Mucosa of rectum (tissue), 2 donors: Measurements from ENCODE around the gene RFX2.

Experiments used
- H3K27ac ChIP-seq, 2 donors: one replicate each; pipeline ENCODE4 v1.7.0; 2013; ENCODE audit warnings: inconsistent platforms in 2 of 2, low read depth in 2 of 2, low read length in 2 of 2
- H3K27me3 ChIP-seq, 2 donors: one replicate each; pipeline ENCODE4 v1.7.0; 2013; ENCODE audit warnings: low read length in 2 of 2; ENCODE audit not compliant: control insufficient read depth in 2 of 2, insufficient read depth in 2 of 2
- H3K36me3 ChIP-seq, 2 donors: one replicate each; pipeline ENCODE4 v1.7.0; 2013; ENCODE audit warnings: low read length in 2 of 2; ENCODE audit not compliant: control insufficient read depth in 2 of 2, insufficient read depth in 2 of 2
- H3K4me1 ChIP-seq, 2 donors: one replicate each; pipeline ENCODE4 v1.7.0; 2013; ENCODE audit warnings: low read length in 2 of 2, mild to moderate bottlenecking in 1 of 2; ENCODE audit not compliant: control insufficient read depth in 2 of 2, insufficient read depth in 2 of 2
- H3K4me3 ChIP-seq, 2 donors: one replicate each; pipeline ENCODE4 v1.7.0; 2013; ENCODE audit warnings: low read length in 2 of 2
- H3K9ac ChIP-seq, 2 donors: one replicate each; pipeline ENCODE4 v1.7.0; 2013; ENCODE audit warnings: low read length in 2 of 2, low read depth in 1 of 2, mild to moderate bottlenecking in 1 of 2
- H3K9me3 ChIP-seq, 2 donors: one replicate each; pipeline ENCODE4 v1.7.0; 2013; ENCODE audit warnings: low read length in 2 of 2; ENCODE audit not compliant: control insufficient read depth in 2 of 2
- donor health status: healthy.
- donor health status: Normal muscosa, but diverticular disease.

The RFX2 gene

DNA sequence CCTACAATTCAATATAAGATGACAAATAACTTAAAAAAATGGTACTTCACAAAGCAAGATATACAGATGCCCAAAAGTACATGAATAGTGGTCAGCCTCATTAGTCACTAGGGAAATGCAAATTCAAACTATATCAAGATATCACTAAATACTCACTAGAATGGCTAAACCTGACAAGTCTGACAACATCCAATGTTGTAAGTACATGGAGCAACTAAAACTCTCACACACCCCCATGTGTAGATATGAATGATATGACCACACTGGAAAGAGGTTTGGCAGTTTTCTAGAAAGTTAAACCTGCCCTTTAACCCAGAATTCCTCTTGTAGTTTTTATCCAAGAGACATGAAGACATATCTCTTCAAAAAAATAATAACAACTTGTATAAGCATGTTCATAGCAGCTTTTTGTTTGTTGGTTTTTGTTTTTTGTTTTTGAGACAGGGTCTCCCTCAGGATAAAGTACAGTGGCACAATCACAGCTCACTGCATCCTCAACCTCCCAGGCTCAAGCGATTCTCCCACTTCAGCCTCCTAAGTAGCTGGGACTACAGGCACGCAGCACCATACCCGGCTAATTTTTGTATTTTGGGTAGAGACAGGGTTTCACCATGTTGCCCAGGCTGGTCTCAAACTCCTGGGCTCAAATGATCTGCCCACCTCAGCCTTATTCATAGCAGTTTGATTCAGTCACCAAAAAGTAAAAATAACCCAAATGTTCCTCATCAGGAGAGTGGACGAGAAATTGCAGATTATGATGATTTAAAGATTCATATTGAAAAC lies 55.1 kb downstream of the RFX2 start:
- Histone ChIP-seq H3K4me1 (peaks cover 26 to 31% of the 10 kb centered on the region in 2 donors), H3K4me3 (no peak overlapping the region), H3K27me3 (no peaks in the 10 kb centered on the region), H3K9me3 (no peaks in the 10 kb centered on the region), H3K9ac (no peak overlapping the region), H3K27ac (peak overlapping the region; percentile 87 to 93), H3K36me3 (no peaks in the 10 kb centered on the region)

DNA sequence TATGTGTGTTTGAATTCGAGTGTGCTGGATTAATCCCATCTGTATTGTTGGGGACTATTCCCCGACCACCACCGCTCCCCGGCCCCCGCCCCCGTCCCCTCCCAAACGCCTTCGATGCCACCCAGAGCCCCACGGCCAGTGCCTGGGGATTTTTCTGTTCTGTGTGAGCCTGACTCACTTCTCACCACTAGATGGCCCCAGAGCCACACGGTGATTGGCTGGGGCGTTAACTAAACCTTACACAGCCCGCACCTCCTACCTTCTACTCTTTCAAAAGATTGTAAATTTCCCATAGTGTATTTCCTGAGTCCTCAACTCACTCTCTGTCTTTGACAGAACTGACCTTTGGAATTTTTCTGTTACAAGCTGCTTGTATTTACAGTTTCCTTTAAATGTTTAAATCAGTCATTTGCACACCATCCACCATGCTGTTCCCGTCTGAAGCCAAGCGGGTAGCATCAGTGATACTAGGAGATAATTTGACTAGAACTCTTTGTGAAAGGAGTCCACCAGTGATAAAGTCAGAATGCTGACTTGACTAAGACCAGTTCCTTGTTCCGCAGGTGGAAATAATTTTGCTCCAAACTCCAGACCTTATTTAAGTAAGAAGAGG lies 61.4 kb downstream of the RFX2 start:
- Histone ChIP-seq H3K27me3 (no peaks in the 10 kb centered on the region), H3K4me3 (peak overlapping the region in 1 of 2 donors; percentile 45), H3K4me1 (peaks cover 0 to 4% of the 10 kb centered on the region in 2 donors), H3K9me3 (no peaks in the 10 kb centered on the region), H3K27ac (no peak overlapping the region), H3K9ac (peak overlapping the region in 1 of 2 donors; percentile 35), H3K36me3 (peaks cover 2 to 4% of the 10 kb centered on the region in 2 donors)

DNA sequence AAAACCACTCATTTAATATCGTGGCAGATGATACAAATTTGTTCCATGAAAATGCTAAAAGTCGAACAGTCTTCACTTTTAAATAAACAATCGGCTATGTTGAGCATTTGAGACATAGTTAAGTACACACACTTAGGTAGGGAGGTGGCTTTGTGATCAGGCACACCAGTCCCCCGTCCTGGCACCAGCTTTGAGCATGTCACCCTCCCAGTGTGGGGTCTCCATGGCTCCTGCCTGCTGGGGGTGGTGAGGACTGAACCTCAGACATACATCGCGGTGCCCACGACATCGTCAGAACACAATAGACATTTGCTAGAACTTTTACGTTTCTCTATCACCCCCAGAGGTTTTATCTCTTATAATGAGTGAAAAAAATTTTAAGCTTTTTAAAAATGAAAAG lies 62.0 kb downstream of the RFX2 start:
- Histone ChIP-seq H3K4me1 (peaks cover 0 to 4% of the 10 kb centered on the region in 2 donors), H3K4me3 (no peak overlapping the region), H3K27me3 (no peaks in the 10 kb centered on the region), H3K36me3 (peaks cover 2 to 4% of the 10 kb centered on the region in 2 donors), H3K27ac (no peak overlapping the region), H3K9ac (no peak overlapping the region), H3K9me3 (no peaks in the 10 kb centered on the region)

DNA sequence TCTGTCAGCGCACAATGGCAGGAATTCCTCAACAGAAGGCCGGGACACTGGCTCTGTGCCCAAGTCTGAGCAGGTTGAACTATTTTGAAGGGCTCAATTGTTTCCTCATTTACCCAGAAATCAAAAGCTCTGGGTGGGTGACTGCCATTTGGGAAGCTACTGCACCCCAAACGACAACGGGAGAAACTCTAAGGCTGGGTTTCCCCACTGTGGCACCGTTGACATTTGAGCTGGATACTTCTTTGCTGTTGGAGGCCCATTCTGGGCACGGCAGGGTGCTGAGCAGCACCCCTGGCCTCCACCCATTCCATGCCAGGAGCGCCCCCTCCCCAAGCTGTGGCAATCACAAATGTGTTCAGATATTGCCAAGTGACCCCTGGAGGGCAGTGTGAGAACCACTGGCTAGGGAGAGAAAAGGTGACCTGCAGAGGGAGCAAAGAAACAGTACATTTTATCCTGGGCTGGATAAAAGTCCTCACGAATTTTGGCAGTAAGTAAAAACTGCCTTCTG lies 62.5 kb downstream of the RFX2 start:
- H3K9me3 ChIP-seq = no peaks in the 10 kb centered on the region
- no peak overlapping the region for H3K4me3 ChIP-seq
- no peak overlapping the region for H3K27ac ChIP-seq
- peaks cover 3 to 4% of the 10 kb centered on the region in 2 donors for H3K36me3 ChIP-seq
- H3K9ac ChIP-seq = no peak overlapping the region
- peaks cover 0 to 4% of the 10 kb centered on the region in 2 donors for H3K4me1 ChIP-seq
- no peaks in the 10 kb centered on the region for H3K27me3 ChIP-seq

DNA sequence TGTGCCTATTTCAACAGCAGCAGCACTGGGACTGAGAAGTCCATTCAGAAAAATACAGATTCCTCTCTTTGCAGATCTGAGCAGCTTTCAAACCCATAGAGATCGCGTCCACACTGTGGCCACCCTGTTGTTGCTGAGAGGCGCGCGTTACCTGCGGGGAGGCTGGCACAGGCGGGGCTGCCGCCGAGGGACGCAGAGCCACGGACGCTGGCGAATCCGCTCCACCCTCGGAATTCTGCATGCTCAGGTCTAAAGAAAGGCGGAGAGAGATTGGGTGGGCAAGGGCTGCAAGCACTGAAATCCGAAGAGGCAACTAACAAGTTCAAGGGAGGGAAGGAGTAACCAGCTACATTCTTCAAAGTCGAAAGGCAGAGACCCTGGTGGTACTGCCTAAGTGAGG lies 63.0 kb downstream of the RFX2 start:
- Histone ChIP-seq H3K27ac (no peak overlapping the region), H3K36me3 (peaks cover 4% of the 10 kb centered on the region in 2 donors), H3K9ac (no peak overlapping the region), H3K4me1 (peaks cover 0 to 4% of the 10 kb centered on the region in 2 donors), H3K4me3 (no peak overlapping the region), H3K27me3 (no peaks in the 10 kb centered on the region), H3K9me3 (no peaks in the 10 kb centered on the region)

DNA sequence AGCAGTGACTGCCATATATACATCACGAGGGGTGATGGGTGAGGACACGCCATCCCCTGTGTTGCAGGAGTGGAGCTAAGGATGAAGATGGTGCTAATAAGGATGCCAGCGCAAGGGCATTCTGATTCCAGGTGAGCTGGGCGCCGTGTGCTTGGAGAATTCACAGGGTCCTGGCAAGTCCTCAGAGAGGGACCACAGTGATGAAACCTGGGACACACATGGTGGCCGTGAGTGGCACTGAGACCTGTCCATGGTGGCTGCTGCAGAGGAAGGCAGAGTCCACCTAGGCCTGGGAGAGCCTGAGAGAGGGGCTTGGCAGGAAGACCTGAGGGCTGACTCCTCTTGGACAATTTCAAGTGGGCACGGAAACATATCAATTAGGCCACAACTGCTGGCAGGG lies 65.2 kb downstream of the RFX2 start:
- Histone ChIP-seq H3K27ac (no peak overlapping the region), H3K4me3 (no peak overlapping the region), H3K9me3 (no peaks in the 10 kb centered on the region), H3K4me1 (peaks cover 0 to 4% of the 10 kb centered on the region in 2 donors), H3K36me3 (peaks cover 5 to 11% of the 10 kb centered on the region in 2 donors), H3K9ac (no peak overlapping the region), H3K27me3 (no peaks in the 10 kb centered on the region)

DNA sequence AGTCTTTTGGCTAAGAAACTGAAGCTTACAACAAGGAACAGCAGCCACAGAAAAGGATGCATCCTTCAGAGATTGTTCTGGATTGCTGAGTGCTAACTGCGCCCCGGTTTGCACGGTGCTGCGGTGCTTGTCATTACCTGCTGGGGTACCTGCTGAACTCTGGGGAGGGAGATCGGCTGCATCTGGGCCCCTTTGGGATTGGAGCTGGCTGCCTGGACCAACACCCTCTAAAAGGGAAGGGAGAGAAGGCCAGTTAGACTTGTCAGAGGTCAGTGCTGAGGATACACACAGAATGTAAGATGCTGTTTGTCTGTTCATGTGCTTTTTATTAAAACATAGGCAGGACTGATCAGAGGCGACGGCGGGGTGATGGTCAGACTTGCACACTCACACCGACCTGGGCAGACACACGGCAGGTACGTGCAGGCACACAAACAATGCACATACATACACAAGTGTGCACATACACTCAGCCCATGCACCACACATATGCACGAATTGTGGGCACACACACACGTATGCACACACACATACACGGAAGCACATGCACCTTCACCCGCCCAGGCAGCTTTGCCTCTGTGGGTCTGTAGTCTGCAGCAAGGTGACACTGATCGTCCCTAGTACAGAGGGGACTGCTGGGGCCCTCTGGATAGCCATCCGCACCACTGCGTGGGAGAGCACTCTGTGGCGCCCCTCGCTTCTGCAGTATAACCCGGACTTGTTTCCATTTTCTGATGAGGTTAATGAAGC lies 66.1 kb downstream of the RFX2 start:
- Histone ChIP-seq H3K36me3 (peaks cover 12 to 14% of the 10 kb centered on the region in 2 donors), H3K27ac (no peak overlapping the region), H3K4me1 (peaks cover 0 to 3% of the 10 kb centered on the region in 2 donors), H3K27me3 (no peaks in the 10 kb centered on the region), H3K9me3 (no peaks in the 10 kb centered on the region), H3K9ac (no peak overlapping the region), H3K4me3 (no peak overlapping the region)

DNA sequence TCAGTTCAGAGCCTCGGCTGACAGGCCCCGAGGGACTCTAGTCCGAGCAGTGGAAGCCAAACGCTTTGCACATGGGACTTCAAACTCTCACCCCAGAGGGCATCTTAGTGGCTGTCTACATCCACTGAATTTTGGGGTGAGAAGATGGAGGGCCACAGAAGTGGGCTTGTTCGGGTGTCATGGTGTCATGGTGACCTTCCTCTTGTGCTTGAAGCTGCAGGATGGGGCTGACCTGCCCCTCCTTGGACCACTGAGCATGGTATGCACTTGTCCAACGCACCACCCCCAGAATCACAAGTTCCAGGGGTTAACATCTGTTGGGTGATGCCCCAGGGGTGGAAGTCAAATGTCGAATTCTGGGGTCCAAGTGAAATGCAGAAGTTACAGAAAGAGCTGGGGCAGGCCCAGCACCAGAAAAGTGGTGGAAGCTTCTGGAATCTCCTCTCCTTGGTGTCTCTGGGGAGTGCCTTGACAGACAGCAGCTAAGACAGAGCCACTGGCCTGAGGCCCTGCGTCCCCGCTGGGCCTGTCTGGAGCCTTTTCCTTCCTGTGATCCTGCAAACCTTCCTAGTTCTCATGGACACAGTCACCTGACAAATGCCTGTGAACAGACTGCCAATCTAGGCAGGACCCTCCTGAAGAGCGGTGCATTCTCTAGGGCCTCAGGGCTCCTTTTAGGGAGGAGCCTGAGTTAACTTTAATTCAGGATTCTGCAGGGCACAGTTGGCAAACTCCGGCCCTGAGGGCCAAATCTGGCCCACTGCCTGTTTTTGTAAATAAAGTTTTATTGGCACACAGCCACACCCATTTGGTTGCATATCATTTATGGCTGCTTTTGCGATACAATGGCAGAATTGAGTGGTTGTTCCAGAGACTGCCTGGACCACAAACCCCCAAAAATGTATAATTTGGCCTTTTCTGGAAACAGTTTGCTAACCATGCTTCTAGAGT lies 67.2 kb downstream of the RFX2 start:
- Histone ChIP-seq H3K9me3 (no peaks in the 10 kb centered on the region), H3K4me3 (no peak overlapping the region), H3K27me3 (no peaks in the 10 kb centered on the region), H3K36me3 (peaks cover 12 to 17% of the 10 kb centered on the region in 2 donors), H3K9ac (no peak overlapping the region), H3K4me1 (no peaks in the 10 kb centered on the region), H3K27ac (no peak overlapping the region)

DNA sequence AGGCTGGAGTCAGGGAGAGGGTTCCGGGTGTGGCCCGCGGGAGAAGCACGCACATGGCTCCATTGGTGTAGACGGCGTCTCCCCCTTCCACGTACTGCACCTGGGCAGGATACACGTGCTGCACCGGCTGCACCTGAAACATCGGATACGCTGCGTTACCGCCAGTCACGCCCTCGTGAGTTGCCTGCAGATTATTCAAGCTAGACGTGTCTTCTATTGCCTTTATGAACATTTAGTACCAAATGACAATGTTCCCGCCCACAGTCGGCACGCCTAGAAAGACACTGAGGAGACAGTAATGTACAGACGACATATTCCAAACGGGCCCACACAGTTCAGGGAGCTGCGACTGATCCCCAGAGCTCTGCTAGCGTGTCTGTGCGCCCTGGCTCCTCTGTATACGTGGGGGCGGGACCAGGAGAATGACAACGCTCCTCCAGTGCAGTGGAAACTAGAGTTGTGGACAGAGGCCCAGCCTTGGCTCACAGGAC lies 68.3 kb downstream of the RFX2 start:
- H3K36me3 ChIP-seq = peaks cover 12 to 17% of the 10 kb centered on the region in 2 donors
- H3K9ac ChIP-seq = no peak overlapping the region
- no peak overlapping the region for H3K4me3 ChIP-seq
- H3K4me1 ChIP-seq = no peaks in the 10 kb centered on the region
- no peaks in the 10 kb centered on the region for H3K27me3 ChIP-seq
- H3K27ac ChIP-seq = no peak overlapping the region
- H3K9me3 ChIP-seq = no peaks in the 10 kb centered on the region
